GM18526 (cell line): Measurements from ENCODE around the gene CFAP410.

Experiments
- POLR2A ChIP-seq: IDR thresholded peaks from 3 replicates; pipeline ENCODE4 v1.6.1; 2011; ENCODE audit not compliant: insufficient read length; ENCODE audit errors: extremely low read depth

CFAP410 gene

GRCh38 chr21:44317241-44317782 lies 21.9 kb downstream of the CFAP410 start:
- TF ChIP-seq POLR2A, result no peak

GRCh38 chr21:44316277-44316900 lies 22.8 kb downstream of the CFAP410 start:
- no peak for TF ChIP-seq POLR2A

GRCh38 chr21:44315691-44316203 lies 23.4 kb downstream of the CFAP410 start:
- TF ChIP-seq POLR2A, result no peak

GRCh38 chr21:44314561-44314960 lies 24.6 kb downstream of the CFAP410 start:
- no peak for TF ChIP-seq POLR2A

GRCh38 chr21:44314128-44314527 lies 25.1 kb downstream of the CFAP410 start:
- TF ChIP-seq POLR2A, result no peak

GRCh38 chr21:44313451-44313850 lies 25.7 kb downstream of the CFAP410 start:
- no peak for TF ChIP-seq POLR2A

- no peak for TF ChIP-seq POLR2A
These were observed 26.5 kb downstream of the CFAP410 start for GRCh38 chr21:44312716-44313115.

- TF ChIP-seq POLR2A, result no peak
These were observed 27.1 kb downstream of the CFAP410 start for GRCh38 chr21:44312089-44312488.

- TF ChIP-seq POLR2A, result no peak
These were observed 28.3 kb downstream of the CFAP410 start for GRCh38 chr21:44310628-44311507.

- no peak for TF ChIP-seq POLR2A
These were observed 32.1 kb downstream of the CFAP410 start for GRCh38 chr21:44306936-44307704.

- TF ChIP-seq POLR2A, result no peak
These were observed 33.5 kb downstream of the CFAP410 start for GRCh38 chr21:44305691-44306090.

- no peak for TF ChIP-seq POLR2A
These were observed 34.3 kb downstream of the CFAP410 start for GRCh38 chr21:44304877-44305293.

- no peak for TF ChIP-seq POLR2A
These were observed 35.1 kb downstream of the CFAP410 start for GRCh38 chr21:44304011-44304616.

GRCh38 chr21:44303490-44303981 lies 35.7 kb downstream of the CFAP410 start:
- no peak for TF ChIP-seq POLR2A

GRCh38 chr21:44301961-44302406 lies 37.2 kb downstream of the CFAP410 start:
- TF ChIP-seq POLR2A, result no peak

GRCh38 chr21:44301141-44301540 lies 38.0 kb downstream of the CFAP410 start:
- TF ChIP-seq POLR2A, result no peak
